Brain microvascular endothelial cell (primary cell): ENCODE measurements around the gene ZCCHC24.

Experiments used
- DNase-seq: peaks from one replicate; pipeline ENCODE4 v3.0.0-alpha.2; 2020
- H3K27ac ChIP-seq: fragments of 250-450 bp; sonication (Bioruptor Pico); 2 replicates; pipeline ENCODE4 v1.5.1; 2020; ENCODE audit warnings: mild to moderate bottlenecking, moderate library complexity
- H3K27me3 ChIP-seq: fragments of 250-450 bp; sonication (Bioruptor Pico); replicated peaks from 2 replicates; pipeline ENCODE4 v1.5.1; 2020; ENCODE audit warnings: mild to moderate bottlenecking
- H3K36me3 ChIP-seq: fragments of 250-450 bp; sonication (Bioruptor Pico); replicated peaks from 2 replicates; pipeline ENCODE4 v1.5.1; 2020; ENCODE audit warnings: mild to moderate bottlenecking
- H3K4me3 ChIP-seq: 2 replicates; pipeline ENCODE4 v1.5.1; 2011; ENCODE audit warnings: low read depth, mild to moderate bottlenecking, control low read depth, low read length, moderate library complexity
- in situ Hi-C: cut with HindIII; loops from 2 replicates; pipeline ENCODE4 v1.10.0; 2017; ENCODE audit warnings: low sequenced_read_pairs, low pct_ligation_motif_present
- TF ChIP-seq, protein P1 (sequence below): IDR thresholded peaks from 2 replicates; pipeline ENCODE4 v1.5.1; 2011; ENCODE audit warnings: low read depth, mild to moderate bottlenecking, moderate library complexity, low read length, control low read depth, inconsistent platforms; ENCODE audit errors: missing control alignments

The ZCCHC24 gene

DNA sequence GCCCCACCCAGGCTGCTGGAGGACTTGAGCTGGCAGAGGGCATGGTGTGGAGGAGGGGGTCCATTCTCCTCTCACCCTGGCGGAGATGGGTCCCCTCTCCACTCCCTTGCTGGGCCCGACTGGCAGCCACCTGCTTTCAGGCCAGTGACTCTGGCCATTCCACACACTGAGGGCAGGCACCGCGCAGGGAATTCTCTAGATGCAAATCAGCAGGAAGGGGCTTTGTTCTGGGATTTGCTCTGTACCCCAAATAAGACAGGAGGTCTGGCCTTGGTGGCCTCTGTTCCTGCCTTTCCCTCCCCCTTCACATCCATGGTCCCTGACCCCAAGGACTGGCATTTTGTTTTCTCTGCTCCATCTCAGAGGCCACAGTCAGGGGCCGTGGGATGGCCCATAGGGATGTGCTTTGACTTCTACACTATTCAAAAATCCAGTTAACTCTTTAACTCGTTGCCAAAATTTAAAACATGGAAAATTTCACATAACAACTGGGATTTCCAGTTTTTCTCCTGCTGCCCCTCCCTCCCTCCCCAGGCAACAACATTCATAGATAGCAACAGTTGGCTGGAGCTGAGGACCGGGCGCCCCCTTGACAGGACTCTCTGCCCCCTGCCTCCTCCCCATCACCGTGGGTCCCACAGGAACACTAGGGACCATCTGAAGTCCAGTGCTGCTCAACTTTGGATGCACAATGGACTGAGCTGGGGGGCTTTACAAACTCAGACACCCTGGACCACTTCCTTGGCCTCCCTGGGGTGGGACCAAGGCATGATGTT is 64.3 kb downstream of the ZCCHC24 start:
- Histone ChIP-seq H3K27ac (peak overlapping the region; percentile 57), H3K4me3 (no peak overlapping the region), H3K27me3 (no peaks in the 10 kb centered on the region), H3K36me3 (no peaks in the 10 kb centered on the region)
- no peak for DNase-seq
- in situ Hi-C loops: no loop called here
- TF ChIP-seq, protein P1, sequence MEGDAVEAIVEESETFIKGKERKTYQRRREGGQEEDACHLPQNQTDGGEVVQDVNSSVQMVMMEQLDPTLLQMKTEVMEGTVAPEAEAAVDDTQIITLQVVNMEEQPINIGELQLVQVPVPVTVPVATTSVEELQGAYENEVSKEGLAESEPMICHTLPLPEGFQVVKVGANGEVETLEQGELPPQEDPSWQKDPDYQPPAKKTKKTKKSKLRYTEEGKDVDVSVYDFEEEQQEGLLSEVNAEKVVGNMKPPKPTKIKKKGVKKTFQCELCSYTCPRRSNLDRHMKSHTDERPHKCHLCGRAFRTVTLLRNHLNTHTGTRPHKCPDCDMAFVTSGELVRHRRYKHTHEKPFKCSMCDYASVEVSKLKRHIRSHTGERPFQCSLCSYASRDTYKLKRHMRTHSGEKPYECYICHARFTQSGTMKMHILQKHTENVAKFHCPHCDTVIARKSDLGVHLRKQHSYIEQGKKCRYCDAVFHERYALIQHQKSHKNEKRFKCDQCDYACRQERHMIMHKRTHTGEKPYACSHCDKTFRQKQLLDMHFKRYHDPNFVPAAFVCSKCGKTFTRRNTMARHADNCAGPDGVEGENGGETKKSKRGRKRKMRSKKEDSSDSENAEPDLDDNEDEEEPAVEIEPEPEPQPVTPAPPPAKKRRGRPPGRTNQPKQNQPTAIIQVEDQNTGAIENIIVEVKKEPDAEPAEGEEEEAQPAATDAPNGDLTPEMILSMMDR: no peak

DNA sequence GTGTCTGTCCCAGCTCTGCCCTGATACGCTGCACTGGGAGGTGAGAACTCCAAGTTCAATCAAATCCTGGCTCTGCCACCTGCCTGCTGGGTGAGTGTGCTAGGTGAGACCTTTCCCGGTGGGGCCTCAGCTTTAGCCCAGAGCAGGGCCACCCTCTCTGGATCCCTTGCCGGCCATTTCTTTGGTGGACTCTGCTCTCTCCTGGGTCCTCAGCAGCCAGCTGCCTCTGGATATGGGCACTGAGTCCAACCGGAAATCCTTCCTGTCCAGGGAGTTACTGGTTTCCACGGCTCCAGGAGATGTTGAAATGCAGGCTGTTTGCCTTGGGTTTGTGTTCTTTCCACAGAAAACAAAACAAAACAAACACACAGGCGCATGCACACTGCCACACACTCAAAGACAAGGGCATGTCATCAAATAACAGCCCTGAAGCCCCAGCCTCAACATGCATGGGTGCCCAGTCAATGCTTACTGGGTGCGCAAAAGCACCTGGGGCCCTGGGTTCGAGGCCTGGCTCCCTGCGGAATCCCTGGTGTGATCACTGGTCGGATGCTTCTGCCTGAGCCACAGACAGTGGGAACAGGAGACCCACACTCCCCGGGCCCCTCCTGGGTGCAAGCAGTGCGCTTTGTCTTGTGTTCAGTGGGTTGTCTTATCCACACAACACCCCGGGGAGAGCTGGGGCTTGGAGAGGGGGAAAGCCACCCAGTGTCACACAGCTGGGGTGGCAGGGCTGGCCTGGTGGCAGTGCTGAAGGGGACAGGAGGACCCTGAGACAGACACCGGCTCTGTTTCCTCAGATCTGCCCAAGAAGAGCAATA is 65.1 kb downstream of the ZCCHC24 start:
- no peaks in the 10 kb centered on the region for H3K36me3 ChIP-seq
- H3K27ac ChIP-seq: no peak overlapping the region
- DNase-seq: no peak
- TF ChIP-seq, protein P1: no peak
- no peaks in the 10 kb centered on the region for H3K27me3 ChIP-seq
- H3K4me3 ChIP-seq: no peak overlapping the region
- in situ Hi-C loops: no loop called here

DNA sequence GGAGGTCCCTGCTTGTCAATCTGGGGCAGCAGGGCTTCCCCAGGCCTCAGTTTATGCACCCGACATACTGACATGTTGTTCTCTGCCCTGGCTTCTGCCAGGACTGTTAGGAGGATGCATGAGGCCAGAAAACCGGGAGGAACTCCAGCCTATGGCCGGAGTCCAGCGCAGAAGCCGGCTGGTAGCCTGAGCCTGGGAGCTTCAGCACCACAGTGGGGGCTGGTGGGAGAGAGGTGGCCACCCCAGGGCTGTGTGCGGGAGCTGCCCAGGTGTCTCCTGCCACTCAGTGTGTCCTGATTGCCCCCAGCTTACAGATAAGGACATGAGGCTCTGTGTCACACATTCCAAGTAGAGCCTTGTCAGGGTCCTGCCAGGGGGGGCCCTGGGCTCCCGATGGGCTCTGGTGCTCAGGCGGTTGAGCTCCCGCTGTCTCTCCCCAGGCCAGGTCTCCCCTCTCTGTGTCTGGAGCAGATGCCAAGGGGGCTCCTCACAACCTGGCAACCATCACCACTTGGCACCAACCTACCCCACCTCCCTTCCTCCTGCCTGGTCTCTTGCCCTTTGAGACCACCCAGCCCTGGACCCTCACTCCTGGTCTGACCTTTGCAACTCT is 65.8 kb downstream of the ZCCHC24 start:
- H3K4me3 ChIP-seq: no peak overlapping the region
- no peak for DNase-seq
- no peak overlapping the region for H3K27ac ChIP-seq
- H3K36me3 ChIP-seq: no peaks in the 10 kb centered on the region
- TF ChIP-seq, protein P1: no peak
- in situ Hi-C loops: loop anchor here (10.0 kb wide), 1 partner anchor 95 kb away; no protein-coding TSS in a partner anchor
- H3K27me3 ChIP-seq: no peaks in the 10 kb centered on the region

DNA sequence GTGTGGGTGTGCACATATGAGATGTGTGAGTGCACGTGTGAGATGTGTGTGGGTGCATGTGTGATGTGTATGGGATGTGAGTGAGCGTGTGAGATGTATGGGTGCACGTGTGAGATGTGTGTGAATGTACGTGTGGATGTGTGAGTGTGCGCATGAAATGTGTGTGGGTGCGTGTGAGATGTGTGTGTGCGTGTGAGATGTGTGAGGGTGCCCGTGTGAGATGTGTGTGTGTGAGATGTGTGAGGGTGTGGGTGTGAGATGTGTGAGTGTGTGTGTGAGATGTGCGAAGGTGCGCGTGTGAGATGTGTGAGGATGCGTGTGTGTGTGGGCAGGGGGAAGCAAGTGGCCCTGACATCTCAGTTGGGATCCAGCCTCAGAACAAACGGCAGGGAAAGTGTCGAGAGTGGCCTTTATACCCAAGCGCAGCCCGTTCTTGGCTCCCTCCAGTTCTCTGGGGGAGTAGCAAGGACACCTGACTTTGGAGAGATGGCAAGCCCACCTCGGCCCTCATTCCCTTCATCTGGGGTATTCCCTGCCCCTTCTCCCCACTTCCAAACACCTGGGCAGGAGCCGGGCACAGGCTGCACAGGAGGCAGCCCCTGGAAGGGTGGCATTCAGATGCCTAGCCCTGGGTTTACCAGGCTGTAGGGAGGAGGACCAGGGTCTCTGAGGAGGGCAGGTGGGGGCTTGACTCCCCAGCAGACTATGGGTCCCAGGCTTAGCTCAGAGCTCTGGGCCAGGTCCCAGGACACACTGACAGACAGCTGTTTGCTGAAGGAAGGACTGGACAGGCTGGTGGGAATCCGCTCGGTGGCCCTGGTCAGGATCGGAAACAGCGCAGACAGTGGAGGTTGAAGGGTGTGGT is 66.5 kb downstream of the ZCCHC24 start:
- TF ChIP-seq, protein P1: no peak
- H3K27me3 ChIP-seq: no peaks in the 10 kb centered on the region
- H3K4me3 ChIP-seq: no peak overlapping the region
- in situ Hi-C loops: loop anchor here (10.0 kb wide), 1 partner anchor 96 kb away; no protein-coding TSS in a partner anchor
- H3K27ac ChIP-seq: no peak overlapping the region
- DNase-seq: no peak
- H3K36me3 ChIP-seq: no peaks in the 10 kb centered on the region

DNA sequence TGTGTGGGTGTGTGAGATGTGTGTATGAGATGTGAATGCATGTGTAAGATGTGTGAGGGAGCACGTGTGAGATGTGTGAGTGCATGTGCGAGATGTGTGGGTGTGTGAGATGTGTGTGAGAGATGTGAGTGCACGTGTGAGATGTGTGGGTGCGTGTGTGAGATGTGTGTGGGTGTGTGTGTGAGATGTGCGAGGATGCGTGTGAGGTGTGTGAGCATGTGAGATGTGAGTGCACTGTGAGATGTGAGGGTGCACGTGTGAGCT is 67.1 kb downstream of the ZCCHC24 start:
- H3K36me3 ChIP-seq: no peaks in the 10 kb centered on the region
- no peaks in the 10 kb centered on the region for H3K27me3 ChIP-seq
- no peak for DNase-seq
- in situ Hi-C loops: loop anchor here (10.0 kb wide), 1 partner anchor 96 kb away; no protein-coding TSS in a partner anchor
- TF ChIP-seq, protein P1: no peak
- no peak overlapping the region for H3K27ac ChIP-seq
- H3K4me3 ChIP-seq: no peak overlapping the region
